ENCODE measurements around the gene BIRC6.

Gene BIRC6

GRCh38 chr2:32386739-32387138 lies 29.9 kb downstream of the BIRC6 start:
- no peaks in the 10 kb centered on the region for H3K27me3 ChIP-seq (ENCODE audit: insufficient read depth, low read depth, severe bottlenecking)
- H3K36me3 ChIP-seq = peaks cover 62% of the 10 kb centered on the region
- no peak overlapping the region for H3K27ac ChIP-seq
- no peak for TF ChIP-seq CTCF (IDR thresholded peaks at IDR 0.05; ENCODE audit: low read depth, low read length)
- no peak overlapping the region for H3K4me3 ChIP-seq (ENCODE audit: low read depth, low read length)
- DNase-seq = no peak
- H3K9me3 ChIP-seq (ENCODE audit: severe bottlenecking) = no peaks in the 10 kb centered on the region

- DNase-seq = no peak
- no peak for TF ChIP-seq CTCF (IDR thresholded peaks at IDR 0.05; ENCODE audit: low read depth, low read length)
- H3K36me3 ChIP-seq = peaks cover 73% of the 10 kb centered on the region
Observed at GRCh38 chr2:32399221-32399620, 42.4 kb downstream of the BIRC6 start.

GRCh38 chr2:32402091-32402490 lies 45.3 kb downstream of the BIRC6 start:
- Histone ChIP-seq H3K4me3 (ENCODE audit: low read depth, low read length) (no peak overlapping the region), H3K9me3 (ENCODE audit: severe bottlenecking) (no peaks in the 10 kb centered on the region), H3K27me3 (ENCODE audit: insufficient read depth, low read depth, severe bottlenecking) (no peaks in the 10 kb centered on the region), H3K36me3 (peaks cover 69% of the 10 kb centered on the region), H3K27ac (no peak overlapping the region)
- no peak for TF ChIP-seq CTCF (IDR thresholded peaks at IDR 0.05; ENCODE audit: low read depth, low read length)
- DNase-seq = no peak

More at GRCh38 chr2:32399221-32399620, 42.4 kb downstream of the BIRC6 start:
- Histone ChIP-seq H3K9me3 (ENCODE audit: severe bottlenecking) (no peaks in the 10 kb centered on the region), H3K27me3 (ENCODE audit: insufficient read depth, low read depth, severe bottlenecking) (no peaks in the 10 kb centered on the region), H3K4me3 (ENCODE audit: low read depth, low read length) (no peak overlapping the region), H3K27ac (no peak overlapping the region)

- no peak overlapping the region for H3K4me3 ChIP-seq (ENCODE audit: low read depth, low read length)
- no peak overlapping the region for H3K27ac ChIP-seq
- no peak for DNase-seq
- TF ChIP-seq CTCF (IDR thresholded peaks at IDR 0.05; ENCODE audit: low read depth, low read length) = no peak
- peaks cover 73% of the 10 kb centered on the region for H3K36me3 ChIP-seq
- no peaks in the 10 kb centered on the region for H3K27me3 ChIP-seq (ENCODE audit: insufficient read depth, low read depth, severe bottlenecking)
- no peaks in the 10 kb centered on the region for H3K9me3 ChIP-seq (ENCODE audit: severe bottlenecking)
Observed at GRCh38 chr2:32403782-32404181, 47.0 kb downstream of the BIRC6 start.

- Histone ChIP-seq H3K9me3 (ENCODE audit: severe bottlenecking) (no peaks in the 10 kb centered on the region), H3K36me3 (peaks cover 78% of the 10 kb centered on the region), H3K4me3 (ENCODE audit: low read depth, low read length) (no peak overlapping the region), H3K27ac (no peak overlapping the region), H3K27me3 (ENCODE audit: insufficient read depth, low read depth, severe bottlenecking) (no peaks in the 10 kb centered on the region)
- no peak for DNase-seq
- TF ChIP-seq CTCF (IDR thresholded peaks at IDR 0.05; ENCODE audit: low read depth, low read length) = no peak
Observed at GRCh38 chr2:32404691-32405090, 47.9 kb downstream of the BIRC6 start.

- DNase-seq = no peak
- Histone ChIP-seq H3K36me3 (peaks cover 62% of the 10 kb centered on the region), H3K4me3 (ENCODE audit: low read depth, low read length) (no peak overlapping the region), H3K27me3 (ENCODE audit: insufficient read depth, low read depth, severe bottlenecking) (no peaks in the 10 kb centered on the region), H3K9me3 (ENCODE audit: severe bottlenecking) (no peaks in the 10 kb centered on the region), H3K27ac (no peak overlapping the region)
- TF ChIP-seq CTCF (IDR thresholded peaks at IDR 0.05; ENCODE audit: low read depth, low read length) = no peak
Observed at GRCh38 chr2:32416519-32416918, 59.7 kb downstream of the BIRC6 start.
